SK-N-MC (cell line): ENCODE data around the gene DLGAP1.
A peak's percentile ranks its signal among the peaks of the same experiment; 100 is the strongest.
"Not testable (repeated sequence)": the region's sequence is repeated elsewhere in the genome, so short reads cannot be mapped to it uniquely, and the experiment has no call there.

Experiments used
- DNase-seq: peaks from one replicate; pipeline ENCODE4 v3.0.0-alpha.2; 2011; ENCODE audit warnings: low read depth, low spot score
- H3K27ac ChIP-seq: fragments of 200-600 bp; sonication (generic); 2 replicates; pipeline ENCODE4 v1.5.1; 2016; ENCODE audit warnings: mixed run types
- H3K36me3 ChIP-seq: fragments of 200-600 bp; sonication (generic); 2 replicates; pipeline ENCODE4 v1.6.1; 2017; ENCODE audit warnings: antibody characterized with exemption, low read length, mixed read lengths; ENCODE audit not compliant: insufficient read depth
- H3K4me3 ChIP-seq: fragments of 200-600 bp; sonication (generic); 2 replicates; pipeline ENCODE4 v1.5.1; 2016
- H3K9ac ChIP-seq: fragments of 200-600 bp; sonication (generic); 2 replicates; pipeline ENCODE4 v1.8.0; 2017; ENCODE audit warnings: mixed run types, mixed read lengths; ENCODE audit not compliant: insufficient read length
- H3K9me3 ChIP-seq: fragments of 200-600 bp; sonication (generic); 2 replicates; pipeline ENCODE4 v1.6.1; 2017; ENCODE audit warnings: low read depth, mild to moderate bottlenecking, antibody characterized with exemption, low read length, moderate library complexity, mixed read lengths
- EZH2 ChIP-seq: fragments of 200-600 bp; sonication (generic); IDR thresholded peaks from one replicate; pipeline ENCODE4 v1.6.1; 2017; ENCODE audit warnings: antibody characterized with exemption
- FOXP2 ChIP-seq: optimal IDR thresholded peaks from 2 replicates; pipeline ENCODE3; 2011; ENCODE audit warnings: mild to moderate bottlenecking, moderate library complexity; ENCODE audit not compliant: insufficient read depth; ENCODE audit errors: extremely low read length, control extremely low read depth
- POLR2AphosphoS5 ChIP-seq: IDR thresholded peaks from 2 replicates; pipeline ENCODE4 v1.6.1; 2012; ENCODE audit warnings: mild to moderate bottlenecking, low read depth, low read length, borderline replicate concordance

Gene DLGAP1

GRCh38 chr18:3704556-3705344 is 750.4 kb downstream of the DLGAP1 start:
- Histone ChIP-seq H3K27ac (peak overlapping the region; percentile 75), H3K9me3 (no peaks in the 10 kb centered on the region), H3K36me3 (no peaks in the 10 kb centered on the region), H3K9ac (no peak overlapping the region), H3K4me3 (0 out of 2 replicates have a peak overlapping the region, but pooled peaks have one; percentile 33)
- TF ChIP-seq POLR2AphosphoS5 (no peak), FOXP2 (no peak), EZH2 (no peak)
- no peak for DNase-seq

- TF ChIP-seq POLR2AphosphoS5 = no peak
- no peak for TF ChIP-seq EZH2
- no peak for TF ChIP-seq FOXP2
- Histone ChIP-seq H3K36me3 (no peaks in the 10 kb centered on the region), H3K9me3 (no peaks in the 10 kb centered on the region), H3K9ac (peak overlapping the region; percentile 37), H3K4me3 (no peak overlapping the region), H3K27ac (peak overlapping the region; percentile 25; the same call in 1 of the 2 replicates)
- DNase-seq = no peak
Measured at GRCh38 chr18:3703732-3704176, 751.4 kb downstream of the DLGAP1 start.

DNA sequence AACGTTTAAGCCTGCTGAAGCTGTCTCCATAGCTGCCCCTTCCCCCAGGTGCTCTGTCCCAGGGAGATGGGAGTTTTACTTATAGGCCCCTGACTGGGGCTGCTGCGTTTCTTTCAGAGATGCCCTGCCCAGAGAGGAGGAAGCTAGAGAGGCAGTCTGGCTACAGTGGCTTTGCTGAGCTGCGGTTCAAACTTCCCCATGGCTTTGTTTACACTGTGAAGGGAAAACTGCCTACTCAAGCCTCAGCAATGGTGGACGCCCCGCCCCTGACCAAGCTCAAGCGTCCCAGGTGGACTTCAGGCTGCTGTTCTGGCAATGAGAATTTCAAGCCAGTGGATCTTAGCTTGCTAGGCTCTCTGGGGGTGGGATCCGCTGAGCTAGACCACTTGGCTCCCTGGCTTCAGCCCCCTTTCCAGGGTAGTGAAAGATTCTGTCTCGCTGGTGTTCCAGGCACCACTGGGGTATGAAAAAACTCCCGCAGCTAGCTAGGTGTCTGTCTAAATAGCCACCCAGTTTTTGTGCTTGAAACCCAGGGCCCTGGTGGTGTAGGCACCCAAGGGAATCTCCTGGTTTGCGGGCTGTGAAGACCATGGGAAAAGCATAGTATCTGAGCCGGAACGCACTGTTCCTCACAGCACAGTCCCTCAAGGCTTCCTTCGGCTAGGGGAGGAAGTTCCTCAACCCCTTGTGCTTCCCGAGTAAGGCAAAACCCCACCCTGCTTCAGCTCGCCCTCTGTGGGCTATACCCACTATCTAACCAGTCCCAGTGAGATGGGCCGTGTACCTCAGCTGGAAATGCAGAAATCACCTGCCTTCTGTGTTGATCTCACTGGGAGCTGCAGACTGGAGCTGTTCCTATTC is 755.2 kb downstream of the DLGAP1 start:
- not testable (repeated sequence) for H3K4me3 ChIP-seq, DNase-seq, H3K9me3 ChIP-seq, H3K36me3 ChIP-seq, H3K27ac ChIP-seq, H3K9ac ChIP-seq

GRCh38 chr18:3694030-3694778 is 760.9 kb downstream of the DLGAP1 start:
- H3K36me3 ChIP-seq, H3K4me3 ChIP-seq, DNase-seq: not testable (repeated sequence)

DNA sequence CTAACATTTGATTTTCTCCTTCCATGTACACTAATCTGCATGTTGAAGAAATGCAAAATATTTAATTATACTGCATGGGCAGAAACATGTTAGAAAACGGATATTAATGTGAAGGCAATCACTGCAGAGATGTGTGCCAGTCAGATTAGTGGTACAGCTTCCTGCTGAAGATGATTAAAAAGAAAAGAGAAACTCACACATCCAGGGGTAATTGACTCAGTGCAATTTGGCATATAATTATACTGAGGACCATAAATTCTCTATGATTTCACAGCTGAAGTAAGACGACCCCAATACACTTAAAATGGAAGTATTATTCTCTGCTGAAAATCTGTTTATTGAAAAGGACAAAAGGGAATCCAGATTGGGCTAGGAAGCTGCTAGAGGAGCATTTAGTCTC is 761.7 kb downstream of the DLGAP1 start:
- Histone ChIP-seq H3K4me3 (no peak overlapping the region), H3K27ac (no peak overlapping the region), H3K9me3 (no peaks in the 10 kb centered on the region), H3K9ac (no peak overlapping the region), H3K36me3 (no peaks in the 10 kb centered on the region)
- no peak for DNase-seq
- TF ChIP-seq POLR2AphosphoS5 (no peak), FOXP2 (no peak)

More at GRCh38 chr18:3694030-3694778, 760.9 kb downstream of the DLGAP1 start:
- not testable (repeated sequence) for H3K9me3 ChIP-seq, H3K9ac ChIP-seq, H3K27ac ChIP-seq

GRCh38 chr18:3692691-3693090 is 762.4 kb downstream of the DLGAP1 start:
- DNase-seq = no peak
- H3K9me3 ChIP-seq = no peaks in the 10 kb centered on the region
- H3K27ac ChIP-seq = no peak overlapping the region
- H3K36me3 ChIP-seq = no peaks in the 10 kb centered on the region
- H3K9ac ChIP-seq = no peak overlapping the region
- H3K4me3 ChIP-seq = no peak overlapping the region
- no peak for TF ChIP-seq FOXP2
- no peak for TF ChIP-seq POLR2AphosphoS5
- no peak for TF ChIP-seq EZH2

DNA sequence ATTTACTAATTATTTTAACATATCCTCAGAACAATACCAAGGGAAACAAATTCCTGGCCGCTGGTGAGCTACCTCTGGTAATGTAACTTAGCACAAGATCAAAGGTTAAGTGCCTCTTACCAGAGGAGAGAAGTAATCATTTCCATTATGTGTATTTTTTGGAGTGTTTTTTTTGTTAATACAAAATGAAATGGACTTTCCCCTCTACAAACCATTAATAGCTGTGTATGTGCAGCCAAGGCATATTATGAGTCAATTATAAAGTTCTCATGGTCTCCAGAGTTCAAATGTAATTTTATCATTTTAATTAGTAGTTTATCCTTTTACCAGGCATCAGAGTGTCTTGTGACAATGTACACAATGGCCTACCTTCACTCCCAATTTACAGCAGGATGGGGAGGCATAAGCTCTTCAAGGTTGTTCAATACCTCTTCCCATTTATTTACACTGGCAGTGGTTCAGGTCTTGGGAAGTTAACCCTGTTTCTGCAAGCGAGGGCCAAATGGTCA is 762.9 kb downstream of the DLGAP1 start:
- no peaks in the 10 kb centered on the region for H3K36me3 ChIP-seq
- H3K4me3 ChIP-seq = no peak overlapping the region
- no peak for TF ChIP-seq FOXP2
- no peak for TF ChIP-seq POLR2AphosphoS5
- no peak for TF ChIP-seq EZH2
- no peak overlapping the region for H3K27ac ChIP-seq
- H3K9me3 ChIP-seq = no peaks in the 10 kb centered on the region
- no peak for DNase-seq
- no peak overlapping the region for H3K9ac ChIP-seq

- TF ChIP-seq FOXP2 = no peak
- no peak for TF ChIP-seq EZH2
- TF ChIP-seq POLR2AphosphoS5 = no peak
- no peak for DNase-seq
- no peak overlapping the region for H3K27ac ChIP-seq
- no peaks in the 10 kb centered on the region for H3K36me3 ChIP-seq
- H3K4me3 ChIP-seq = no peak overlapping the region
- H3K9ac ChIP-seq = no peak overlapping the region
- no peaks in the 10 kb centered on the region for H3K9me3 ChIP-seq
Measured at GRCh38 chr18:3691705-3692104, 763.4 kb downstream of the DLGAP1 start.
